GM12865 (cell line): ENCODE data around the gene SP9.
A peak's percentile ranks its signal among the peaks of the same experiment; 100 is the strongest.
"Not testable (repeated sequence)": the region's sequence is repeated elsewhere in the genome, so short reads cannot be mapped to it uniquely, and the experiment has no call there.

Source experiments
- DNase-seq: peaks from one replicate; pipeline ENCODE4 v3.0.0; 2010; ENCODE audit warnings: low read depth
- H3K4me3 ChIP-seq: 2 replicates; pipeline ENCODE4 v1.5.1; 2011; ENCODE audit warnings: mild to moderate bottlenecking, low read depth, low read length, control low read depth
- CTCF ChIP-seq: IDR thresholded peaks from 2 replicates; pipeline ENCODE4 v1.5.1; 2011; ENCODE audit warnings: low read length, control low read depth, low read depth, inconsistent platforms; ENCODE audit not compliant: insufficient read depth; ENCODE audit errors: missing control alignments

SP9 gene

GRCh38 chr2:174350018-174350417 is 15.3 kb downstream of the SP9 start:
- peak; percentile 8 for TF ChIP-seq CTCF
- H3K4me3 ChIP-seq, result no peak overlapping the region
- DNase-seq, result no peak

DNA sequence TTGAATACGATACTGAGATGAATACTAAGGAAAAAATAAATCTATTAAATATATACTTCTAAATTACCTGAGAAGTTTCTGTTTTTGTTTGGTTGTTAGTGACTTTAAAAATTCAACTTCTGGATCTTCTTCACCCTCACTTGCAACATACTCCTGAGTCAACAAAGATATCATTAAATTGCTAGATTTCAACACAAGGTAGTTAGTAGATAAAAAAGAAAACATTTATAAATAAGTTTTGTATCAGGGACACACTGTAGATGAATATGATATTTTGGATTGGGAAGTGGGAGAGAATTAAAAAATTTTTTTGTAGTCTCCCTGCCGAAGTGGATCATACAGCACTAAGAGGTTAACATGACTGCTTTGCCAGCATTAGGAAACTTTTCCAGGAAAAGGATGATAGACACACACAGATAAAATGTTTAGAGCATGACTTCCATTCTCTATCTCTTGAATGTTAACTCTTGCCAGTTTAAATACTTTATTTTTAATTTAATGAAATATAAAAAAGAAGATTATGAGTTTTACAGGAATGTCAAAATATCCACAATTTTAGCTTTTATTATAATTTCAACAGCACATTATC is 15.9 kb downstream of the SP9 start:
- no peak for DNase-seq
- H3K4me3 ChIP-seq, result no peak overlapping the region
- no peak for TF ChIP-seq CTCF

DNA sequence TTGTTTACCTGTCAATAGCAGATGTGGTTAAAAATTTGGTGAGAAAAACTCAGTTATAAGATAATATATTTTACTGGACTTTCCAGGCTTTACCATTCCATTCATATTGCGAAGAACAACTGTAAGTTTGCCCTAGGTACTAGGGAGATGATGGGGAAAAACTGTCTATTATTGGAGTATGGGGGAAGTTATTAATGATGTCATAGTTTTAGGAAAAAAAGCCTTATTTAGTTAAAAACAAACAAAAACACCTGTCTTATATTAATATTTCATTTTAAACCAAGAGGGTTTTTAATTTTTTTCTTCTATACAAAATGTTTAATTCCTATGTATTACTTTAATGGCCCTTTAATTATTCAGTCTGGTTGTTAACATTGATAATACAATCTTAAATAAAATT is 18.2 kb downstream of the SP9 start:
- no peak overlapping the region for H3K4me3 ChIP-seq
- DNase-seq, result no peak
- no peak for TF ChIP-seq CTCF

DNA sequence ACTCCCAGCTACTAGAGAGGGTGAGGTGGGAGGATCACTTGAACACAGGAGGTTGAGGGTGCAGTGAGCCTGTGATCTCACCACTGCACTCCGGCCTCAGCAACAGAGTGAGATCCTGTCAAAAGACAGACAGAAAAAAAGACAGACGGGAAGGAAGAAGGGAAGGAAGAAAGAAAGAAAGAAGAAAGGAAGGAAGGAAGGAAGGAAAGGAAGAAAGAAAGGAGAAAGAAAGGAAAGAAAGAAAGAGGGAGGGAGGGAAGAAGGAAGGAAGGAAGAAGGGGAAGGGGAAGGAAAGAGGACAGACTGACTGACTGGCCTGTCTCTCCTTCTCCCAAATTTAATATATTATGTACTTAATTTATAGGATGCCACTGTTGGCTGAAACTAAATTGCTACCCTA is 21.6 kb downstream of the SP9 start:
- no peak for DNase-seq

DNA sequence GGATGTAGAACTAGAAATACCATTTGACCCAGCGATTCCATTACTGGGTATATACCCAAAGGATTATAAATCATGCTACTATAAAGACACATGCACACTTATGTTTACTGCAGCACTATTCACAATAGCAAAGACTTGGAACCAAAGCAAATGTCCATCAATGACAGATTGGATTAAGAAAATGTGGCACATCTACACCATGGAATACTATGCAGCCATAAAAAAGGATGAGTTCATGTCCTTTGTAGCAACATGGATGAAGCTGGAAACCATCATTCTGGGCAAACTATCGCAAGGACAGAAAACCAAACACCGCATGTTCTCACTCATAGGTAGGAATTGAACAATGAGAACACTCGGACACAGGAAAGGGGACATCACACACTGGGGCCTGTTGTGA is 24.9 kb downstream of the SP9 start:
- DNase-seq, H3K4me3 ChIP-seq: not testable (repeated sequence)

More for the DNA sequence above, 21.6 kb downstream of the SP9 start:
- no peak overlapping the region for H3K4me3 ChIP-seq
- no peak for TF ChIP-seq CTCF

DNA sequence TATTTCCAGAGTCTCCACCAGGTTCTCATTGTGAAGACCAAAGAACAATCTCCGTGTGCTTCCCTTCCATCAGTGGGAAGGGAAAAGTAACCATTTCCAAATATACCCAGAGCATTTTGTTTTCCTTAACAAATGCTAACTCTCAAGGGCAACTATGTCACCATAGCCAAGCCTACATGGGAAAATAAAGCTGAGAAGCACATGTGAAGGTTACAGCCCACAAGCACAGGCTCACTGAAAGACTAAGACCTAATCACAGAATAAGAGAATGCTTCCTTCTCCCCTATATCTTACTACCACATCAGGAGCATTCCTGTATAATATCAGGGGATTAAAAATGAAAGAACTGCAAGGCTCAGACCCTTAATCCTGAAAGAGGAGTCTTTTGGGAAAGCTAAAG is 28.2 kb downstream of the SP9 start:
- no peak for TF ChIP-seq CTCF
- no peak for DNase-seq
- H3K4me3 ChIP-seq, result no peak overlapping the region

DNA sequence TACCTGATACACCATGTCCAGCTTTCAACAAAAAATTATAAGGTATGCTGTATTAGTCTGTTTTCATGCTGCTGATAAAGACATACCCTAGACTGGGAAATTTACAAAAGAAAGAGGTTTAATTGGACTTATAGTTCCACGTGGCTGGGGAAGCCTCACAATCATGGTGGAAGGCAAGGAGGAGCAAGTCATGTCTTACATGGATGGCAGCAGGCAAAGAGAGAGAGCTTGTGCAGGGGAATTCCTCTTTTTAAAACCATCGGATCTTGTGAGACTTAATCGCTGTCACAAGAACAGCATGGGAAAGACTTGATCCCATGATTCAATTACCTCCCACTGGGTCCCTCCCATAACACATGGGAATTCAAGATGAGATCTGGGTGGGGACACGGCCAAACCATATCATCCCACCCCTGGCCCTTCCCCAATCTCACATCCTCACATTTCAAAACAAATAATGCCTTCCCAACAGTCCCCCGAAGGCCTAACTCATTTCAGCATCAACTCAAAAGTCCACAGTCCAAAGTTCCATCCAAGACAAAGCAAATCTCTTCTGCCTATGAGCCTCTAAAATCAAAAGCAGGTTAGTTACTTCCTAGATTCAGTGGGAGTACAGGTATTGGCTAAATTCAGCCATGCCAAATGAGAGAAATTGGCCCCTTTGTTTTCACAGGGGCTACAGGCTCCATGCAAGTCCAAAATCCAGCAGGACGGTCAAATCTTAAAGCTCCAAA is 28.9 kb downstream of the SP9 start:
- not testable (repeated sequence) for H3K4me3 ChIP-seq, DNase-seq

GRCh38 chr2:174364628-174365027 is 29.9 kb downstream of the SP9 start:
- no peak overlapping the region for H3K4me3 ChIP-seq
- DNase-seq, result no peak
- no peak for TF ChIP-seq CTCF
